ENCODE measurements around the gene ATXN7L1. TPM values are rescaled to one million over a fixed set of nuclear protein-coding genes. Genes with fewer than 3 reads are reported as not detected.

ATXN7L1 gene
- total RNA-seq, 2 experiments from 2014 or later = 0.59 TPM; not detected in 1

- Histone ChIP-seq H3K9me3 (ENCODE audit: low read length) (no peaks in the 10 kb centered on the region), H3K4me2 (ENCODE audit: low read length) (no peak overlapping the region), H3K27ac (ENCODE audit: low read depth, low read length, poor library complexity, severe bottlenecking) (no peak overlapping the region), H3K9me2 (ENCODE audit: insufficient read depth, low read length) (no peaks in the 10 kb centered on the region), H3K4me1 (ENCODE audit: insufficient read depth, low read length, poor library complexity, severe bottlenecking) (no peaks in the 10 kb centered on the region), H3K79me2 (ENCODE audit: insufficient read depth, low read depth, low read length) (no peaks in the 10 kb centered on the region), H2AFZ (ENCODE audit: low read length) (no peak overlapping the region), H3K36me3 (ENCODE audit: insufficient read depth, low read length) (no peaks in the 10 kb centered on the region), H3K4me3 (ENCODE audit: low read depth, low read length, poor library complexity, severe bottlenecking) (no peak overlapping the region), H4K20me1 (ENCODE audit: insufficient read depth, low read length) (no peaks in the 10 kb centered on the region)
- DNase-seq (ENCODE audit: low spot score) = no peak
- no peak for TF ChIP-seq CTCF (conservative IDR thresholded peaks at IDR 0.05; ENCODE audit: low read length)
- no peak for TF ChIP-seq EZH2phosphoT487 (IDR thresholded peaks at IDR 0.05; ENCODE audit: borderline replicate concordance, low read depth, low read length)
- POLR2A ChIA-PET = no interaction called here
- BruUV-seq (replicated peaks) = no TSS peak
- intact Hi-C loops (cut with micrococcal nuclease; ENCODE audit: unreplicated experiment) = no loop called here
- CTCF ChIA-PET (ENCODE audit: unreplicated experiment) = no interaction called here
Measured at GRCh38 chr7:105916603-105917002, 40.2 kb upstream of the ATXN7L1 start.

GRCh38 chr7:105913947-105914346 is 37.5 kb upstream of the ATXN7L1 start:
- Histone ChIP-seq H3K4me1 (ENCODE audit: insufficient read depth, low read length, poor library complexity, severe bottlenecking) (no peaks in the 10 kb centered on the region), H2AFZ (ENCODE audit: low read length) (no peak overlapping the region), H4K20me1 (ENCODE audit: insufficient read depth, low read length) (no peaks in the 10 kb centered on the region), H3K36me3 (ENCODE audit: insufficient read depth, low read length) (no peaks in the 10 kb centered on the region), H3K9me3 (ENCODE audit: low read length) (0 out of 2 replicates have a peak, but pooled peaks cover 5% of the 10 kb centered on the region), H3K27ac (ENCODE audit: low read depth, low read length, poor library complexity, severe bottlenecking) (no peak overlapping the region), H3K4me3 (ENCODE audit: low read depth, low read length, poor library complexity, severe bottlenecking) (no peak overlapping the region), H3K9me2 (ENCODE audit: insufficient read depth, low read length) (no peaks in the 10 kb centered on the region), H3K4me2 (ENCODE audit: low read length) (no peak overlapping the region), H3K79me2 (ENCODE audit: insufficient read depth, low read depth, low read length) (no peaks in the 10 kb centered on the region)
- POLR2A ChIA-PET = interaction anchor here (0.5 kb wide), 1 partner anchor 24 kb away, joined by 5 read pairs; no protein-coding TSS in a partner anchor
- TF ChIP-seq CTCF (conservative IDR thresholded peaks at IDR 0.05; ENCODE audit: low read length) (no peak), EZH2phosphoT487 (IDR thresholded peaks at IDR 0.05; ENCODE audit: borderline replicate concordance, low read depth, low read length) (no peak)
- no TSS peak for BruUV-seq (replicated peaks)
- no peak for DNase-seq (ENCODE audit: low spot score)
- CTCF ChIA-PET (ENCODE audit: unreplicated experiment) = no interaction called here
- intact Hi-C loops (cut with micrococcal nuclease; ENCODE audit: unreplicated experiment) = no loop called here

GRCh38 chr7:105911961-105912575 is 35.7 kb upstream of the ATXN7L1 start:
- CTCF ChIA-PET (ENCODE audit: unreplicated experiment) = no interaction called here
- Histone ChIP-seq H3K79me2 (ENCODE audit: insufficient read depth, low read depth, low read length) (no peaks in the 10 kb centered on the region), H3K9me2 (ENCODE audit: insufficient read depth, low read length) (no peaks in the 10 kb centered on the region), H3K4me3 (ENCODE audit: low read depth, low read length, poor library complexity, severe bottlenecking) (no peak overlapping the region), H3K36me3 (ENCODE audit: insufficient read depth, low read length) (no peaks in the 10 kb centered on the region), H4K20me1 (ENCODE audit: insufficient read depth, low read length) (no peaks in the 10 kb centered on the region), H3K27ac (ENCODE audit: low read depth, low read length, poor library complexity, severe bottlenecking) (no peak overlapping the region), H3K4me1 (ENCODE audit: insufficient read depth, low read length, poor library complexity, severe bottlenecking) (no peaks in the 10 kb centered on the region), H3K4me2 (ENCODE audit: low read length) (no peak overlapping the region), H2AFZ (ENCODE audit: low read length) (no peak overlapping the region), H3K9me3 (ENCODE audit: low read length) (0 out of 2 replicates have a peak, but pooled peaks cover 5% of the 10 kb centered on the region)
- BruUV-seq (replicated peaks) = no TSS peak
- intact Hi-C loops (cut with micrococcal nuclease; ENCODE audit: unreplicated experiment) = no loop called here
- POLR2A ChIA-PET = interaction anchor here (0.7 kb wide), 1 partner anchor 7 kb away, joined by 4 read pairs; no protein-coding TSS in a partner anchor
- TF ChIP-seq CTCF (conservative IDR thresholded peaks at IDR 0.05; ENCODE audit: low read length) = no peak
- DNase-seq (ENCODE audit: low spot score) = no peak

All from OCI-LY7 (cell line).